K562 (cell line): ENCODE data around the gene NPFFR1. TPM values are rescaled to one million over a fixed set of nuclear protein-coding genes. Genes with fewer than 3 reads are reported as not detected.

Source experiments
- ATF1 ChIP-seq, 2 experiments: fragments of 450-650 bp in 1 of 2; IDR thresholded peaks; 2 replicates each; pipeline ENCODE4 v1.6.1; 2016; ENCODE audit warnings: missing compliant biosample characterization in 1 of 2, missing genetic modification characterization in 1 of 2
- CEBPG ChIP-seq, 3 experiments: fragments of 200-800 bp in 1 of 3; sonication (Bioruptor generic) in 1 of 3; sonication (generic) in 1 of 3; formaldehyde crosslinking in 1 of 3; IDR thresholded peaks in 2 of 3; conservative IDR thresholded peaks in 1 of 3; 2 replicates each; pipeline versions ENCODE4 v1.6.1 to v1.8.0; 2016 to 2022; ENCODE audit warnings: missing compliant biosample characterization in 2 of 3, missing genetic modification characterization in 2 of 3, mild to moderate bottlenecking in 1 of 3, missing genetic modification reagents in 1 of 3
- CTBP1 ChIP-seq: fragments of 450-650 bp; IDR thresholded peaks from 2 replicates; pipeline ENCODE4 v1.6.1; 2016; ENCODE audit warnings: borderline replicate concordance
- FOXP1 ChIP-seq: sonication (generic); formaldehyde crosslinking; IDR thresholded peaks from 2 replicates; pipeline ENCODE4 v1.8.0; 2022; ENCODE audit warnings: mild to moderate bottlenecking, missing genetic modification reagents
- GABPA ChIP-seq: fragments of 200-800 bp; sonication (Bioruptor generic); conservative IDR thresholded peaks from 2 replicates; pipeline ENCODE4 v1.6.1; 2016; ENCODE audit warnings: low read depth, missing genetic modification characterization, missing compliant biosample characterization
- MTA1 ChIP-seq: fragments of 450-650 bp; IDR thresholded peaks from 2 replicates; pipeline ENCODE4 v1.6.1; 2017; ENCODE audit warnings: borderline replicate concordance
- PYGO2 ChIP-seq: fragments of 450-650 bp; IDR thresholded peaks from 2 replicates; pipeline ENCODE4 v1.6.1; 2016; ENCODE audit warnings: mild to moderate bottlenecking, missing genetic modification characterization, moderate library complexity, missing compliant biosample characterization
- SMARCA4 ChIP-seq: fragments of 450-650 bp; IDR thresholded peaks from 2 replicates; pipeline ENCODE4 v1.6.1; 2016
- SRSF1 ChIP-seq: fragments of 200-400 bp; formaldehyde crosslinking; IDR thresholded peaks from 2 replicates; pipeline ENCODE4 v1.6.1; 2017; ENCODE audit warnings: mild to moderate bottlenecking, low read depth, low read length, moderate library complexity
- ZBTB34 ChIP-seq: fragments of 250-450 bp; sonication (Bioruptor Pico); IDR thresholded peaks from 2 replicates; pipeline ENCODE4 v1.8.0; 2021; ENCODE audit warnings: mild to moderate bottlenecking, moderate library complexity
- ZMIZ1 ChIP-seq, 2 experiments: fragments of 150-350 bp in 1 of 2; IDR thresholded peaks; 2 replicates each; pipeline ENCODE4 v1.6.1; 2012 to 2016; ENCODE audit warnings: low read depth in 2 of 2, low read length in 2 of 2, mild to moderate bottlenecking in 1 of 2, moderate library complexity in 1 of 2
- ZNF592 ChIP-seq: fragments of 450-650 bp; IDR thresholded peaks from 2 replicates; pipeline ENCODE4 v1.6.1; 2017; ENCODE audit warnings: antibody characterized with exemption, mild to moderate bottlenecking
- polyA plus RNA-seq, 8 experiments: library from polyadenylated mRNA; depleted of rRNA in 4 of 8; stranded (reverse) in 5 of 8; unstranded in 3 of 8; fragments of >200 nt; fragmentation: Nextera tagmentation in 2 of 8; fragmentation: Illumina TruSeq in 1 of 8; extraction: Ambion mirVana in 2 of 8; extraction: Trizol in 1 of 8; gene quantifications; 2 replicates each; pipeline versions ENCODE4 v1.2.1 to v1.2.3, GENCODE V29; 2011 to 2014; ENCODE audit warnings: inconsistent platforms in 1 of 8, missing spikeins in 1 of 8
- total RNA-seq, 7 experiments: library from RNA; depleted of rRNA in 6 of 7; stranded (reverse); fragments of >200 nt in 6 of 7; fragmentation: Illumina TruSeq in 2 of 7; extraction: Trizol in 2 of 7; gene quantifications; 2 replicates each; pipeline versions ENCODE4 v1.2.1 to v1.2.3, GENCODE V29; 2011 to 2021; ENCODE audit warnings: low replicate concordance in 1 of 7

NPFFR1 gene
- total and polyA plus RNA-seq, 9 of the 15 experiments (the other 6 are each of a cell fraction or from before 2014, with no cell fraction given), result under 0.01 TPM; not detected in 8

GRCh38 chr10:70331486-70332268, 47.9 kb upstream of the NPFFR1 start (continued):
- TF ChIP-seq ZNF592 (0 out of 2 replicates have a peak, but pooled peaks have one; percentile 58), MTA1 (peak; percentile 63; the same call in 1 of the 2 replicates), ZMIZ1 (IDR thresholded peaks at IDR 0.05; ENCODE audit: low read depth in 2 of 2, low read length in 2 of 2) (peak in 1 of 2 experiments; percentile 22; a peak in 2 of 4 replicates), ZBTB34 (CRISPR knock-in tag) (no peak), GABPA (peak; percentile 93), SMARCA4 (peak; percentile 92), CEBPG (CRISPR knock-in tag; IDR thresholded peaks at IDR 0.05) (peak; percentile 31; the same call in 1 of the 2 replicates), CEBPG (tag; conservative IDR thresholded peaks at IDR 0.05 in 1 of 2, IDR thresholded peaks at IDR 0.05 in 1 of 2) (no peak), SRSF1 (no peak), CTBP1 (peak; percentile 79; the same call in 1 of the 2 replicates), ATF1 (CRISPR knock-in tag; IDR thresholded peaks at IDR 0.05) (no peak), ATF1 (tag; IDR thresholded peaks at IDR 0.05) (peak; percentile 36), PYGO2 (tag) (0 out of 2 replicates have a peak, but pooled peaks have one; percentile 28), FOXP1 (CRISPR knock-in tag) (peak; percentile 41; the same call in 1 of the 2 replicates)
